ENCODE data around the gene CELF2.

The CELF2 gene

GRCh38 chr10:11098666-11099065, 81.0 kb downstream of the CELF2 start:
- TF ChIP-seq CTCF (conservative IDR thresholded peaks at IDR 0.05): no peak
- H3K27ac ChIP-seq: no peak overlapping the region

DNA sequence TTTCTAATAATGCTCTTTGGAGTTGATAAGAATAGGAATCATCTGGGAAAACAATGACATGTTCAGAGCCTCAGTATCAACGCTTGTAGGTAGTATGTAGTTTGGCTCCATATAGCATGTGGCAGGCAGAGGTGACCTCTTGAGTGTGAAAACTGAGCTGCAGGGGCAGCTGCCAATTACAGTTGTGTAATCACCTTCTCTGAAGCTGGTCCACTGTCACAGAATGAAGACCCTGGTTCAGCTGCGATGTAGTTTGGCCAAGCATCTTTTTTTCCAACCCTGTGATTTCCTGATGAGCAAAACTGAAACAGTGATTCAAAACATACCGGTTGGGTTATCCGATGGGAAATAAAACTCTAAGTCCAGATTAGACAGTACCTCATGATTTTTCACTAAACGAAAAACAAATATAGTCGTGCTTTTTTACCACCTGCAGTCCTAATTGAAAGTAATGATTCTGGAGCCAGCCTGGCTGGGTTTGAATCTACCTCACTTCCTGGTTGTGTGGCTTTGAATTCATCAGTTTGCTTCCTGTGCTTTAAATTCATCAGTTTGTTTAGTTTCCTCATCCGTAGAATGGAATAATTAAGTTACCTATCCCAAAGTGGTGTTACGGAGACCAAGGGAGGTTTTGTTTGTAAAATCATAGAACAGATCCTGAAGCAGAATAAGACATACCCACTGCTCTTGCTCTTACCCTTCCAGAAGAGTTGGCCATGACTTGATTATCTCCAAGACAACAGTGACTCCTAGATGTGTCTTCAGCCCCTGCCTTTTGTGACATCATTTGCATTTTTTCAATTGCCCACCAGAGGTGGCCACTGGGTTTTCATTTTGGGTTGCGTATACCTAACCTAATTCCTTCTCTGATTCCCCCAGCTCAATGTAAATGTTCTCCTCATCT, 87.4 kb downstream of the CELF2 start:
- no peak for TF ChIP-seq CTCF (conservative IDR thresholded peaks at IDR 0.05)
- no peak overlapping the region for H3K27ac ChIP-seq

GRCh38 chr10:11105676-11106004, 88.0 kb downstream of the CELF2 start:
- no peak for TF ChIP-seq CTCF (conservative IDR thresholded peaks at IDR 0.05)
- H3K27ac ChIP-seq: no peak overlapping the region

- H3K27ac ChIP-seq: no peak overlapping the region
- no peak for TF ChIP-seq CTCF (conservative IDR thresholded peaks at IDR 0.05)
Observed at GRCh38 chr10:11106621-11107374, 89.1 kb downstream of the CELF2 start.

- no peak for TF ChIP-seq CTCF (conservative IDR thresholded peaks at IDR 0.05)
- no peak overlapping the region for H3K27ac ChIP-seq
Observed at GRCh38 chr10:11107948-11108347, 90.3 kb downstream of the CELF2 start.

- TF ChIP-seq CTCF (conservative IDR thresholded peaks at IDR 0.05): no peak
- H3K27ac ChIP-seq: no peak overlapping the region
Observed at GRCh38 chr10:11108356-11108755, 90.7 kb downstream of the CELF2 start.

DNA sequence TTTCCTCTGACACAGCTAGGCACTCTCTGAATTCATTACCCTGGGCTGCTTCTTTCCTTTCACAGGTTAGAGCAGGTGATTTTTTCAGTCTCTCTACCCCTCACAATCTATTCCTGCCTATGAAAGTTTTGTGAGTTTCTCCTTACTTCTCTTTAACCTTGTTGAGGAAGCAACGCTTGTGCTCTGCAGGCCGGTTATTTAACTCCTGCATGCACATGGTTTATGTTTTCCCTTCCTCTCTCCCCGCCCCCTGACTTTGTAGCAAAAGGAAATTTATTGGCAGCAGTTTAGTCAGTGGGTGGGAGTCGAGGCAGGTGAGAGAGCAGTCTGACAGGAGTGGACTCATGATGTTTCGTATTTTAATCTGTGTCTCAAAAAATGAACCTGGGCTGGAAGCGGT, 91.9 kb downstream of the CELF2 start:
- TF ChIP-seq CTCF (conservative IDR thresholded peaks at IDR 0.05): no peak
- H3K27ac ChIP-seq: no peak overlapping the region
